CD4-positive, alpha-beta T cell (primary cell): ENCODE data around the gene CCR1. TPM values are rescaled to one million over a fixed set of nuclear protein-coding genes. Genes with fewer than 3 reads are reported as not detected.
A peak's percentile ranks its signal among the peaks of the same experiment; 100 is the strongest.

Experiments used
- ATAC-seq: fragments of 200-7000 bp; cut with Tn5 transposase; one replicate; pipeline ENCODE4 v1.10.0; 2022; ENCODE audit warnings: mild to moderate bottlenecking; ENCODE audit not compliant: poor library complexity
- CTCF ChIA-PET: fragments of 350-600 bp; sonication (Branson Sonifier 250); formaldehyde crosslinking; loops from one replicate; lab custom pipeline; 2021; ENCODE audit warnings: antibody characterized with exemption, inconsistent platforms; lab: Charles Lee
- POLR2A ChIA-PET: fragments of 350-600 bp; sonication (Branson Sonifier 250); formaldehyde crosslinking; loops from one replicate; lab custom pipeline; 2021; ENCODE audit warnings: antibody characterized with exemption, inconsistent platforms; lab: Charles Lee
- DNase-seq, 14 experiments: peaks; one replicate each; pipeline ENCODE4 v3.0.0-alpha.2; 2013 to 2020; ENCODE audit warnings: mixed read lengths in 2 of 14
- H3K27ac ChIP-seq, 2 donors: one replicate each; pipeline versions ENCODE4 v1.5.1 to v1.7.0; 2013; ENCODE audit warnings: low read length in 2 of 2, low read depth in 1 of 2, mild to moderate bottlenecking in 1 of 2
- H3K27me3 ChIP-seq, 2 experiments: 1 replicate in 1 of 2; 2 replicates in 1 of 2; pipeline versions ENCODE4 v1.6.1 to v1.7.0; 2013; ENCODE audit warnings: low read length in 2 of 2, control low read depth in 1 of 2, mild to moderate bottlenecking in 1 of 2, moderate library complexity in 1 of 2; ENCODE audit not compliant: insufficient read depth in 2 of 2, control insufficient read depth in 1 of 2
- H3K36me3 ChIP-seq: one replicate; pipeline ENCODE4 v1.6.1; 2013; ENCODE audit warnings: low read length, control low read depth; ENCODE audit not compliant: insufficient read depth
- H3K4me1 ChIP-seq: one replicate; pipeline ENCODE4 v1.6.1; 2013; ENCODE audit warnings: low read length, control low read depth; ENCODE audit not compliant: insufficient read depth
- H3K4me3 ChIP-seq: one replicate; pipeline ENCODE4 v1.5.1; 2013; ENCODE audit warnings: mild to moderate bottlenecking, low read length, moderate library complexity
- H3K9me3 ChIP-seq, 2 experiments: 1 replicate in 1 of 2; 2 replicates in 1 of 2; pipeline versions ENCODE4 v1.6.1 to v1.7.0; 2013; ENCODE audit warnings: low read length in 2 of 2, mild to moderate bottlenecking in 2 of 2, control low read depth in 1 of 2, moderate library complexity in 1 of 2; ENCODE audit not compliant: control insufficient read depth in 1 of 2, insufficient read depth in 1 of 2
- H3K27ac Mint-ChIP-seq: one replicate; pipeline ENCODE4 v1.8.0; 2020; ENCODE audit warnings: mixed read lengths
- H3K27me3 Mint-ChIP-seq: one replicate; pipeline ENCODE4 v1.8.0; 2021; ENCODE audit warnings: mixed read lengths
- H3K36me3 Mint-ChIP-seq: one replicate; pipeline ENCODE4 v1.8.0; 2021; ENCODE audit warnings: low read depth, mixed read lengths
- H3K4me1 Mint-ChIP-seq: one replicate; pipeline ENCODE4 v1.8.0; 2021; ENCODE audit warnings: low read depth, mixed read lengths
- H3K4me3 Mint-ChIP-seq: one replicate; pipeline ENCODE4 v1.8.0; 2020; ENCODE audit warnings: mild to moderate bottlenecking, mixed read lengths
- H3K9me3 Mint-ChIP-seq: one replicate; pipeline ENCODE4 v1.8.0; 2020; ENCODE audit warnings: mixed read lengths
- CTCF ChIP-seq: fragments of 200-600 bp; IDR thresholded peaks from one replicate; pipeline ENCODE4 v1.8.0; 2022; ENCODE audit warnings: antibody characterized with exemption, mild to moderate bottlenecking
- intact Hi-C, 2 experiments: fragments of 100-400 bp; cut with DNase I in 1 of 2; cut with micrococcal nuclease in 1 of 2; formaldehyde crosslinking; loops; one replicate each; pipeline versions ENCODE4 v1.15.1 to v1.9.0; 2023 to 2025; cut with DNase I, micrococcal nuclease
- total RNA-seq, 174 experiments: library from RNA in 2 of 174; stranded (reverse) in 2 of 174; gene quantifications; one replicate each; pipeline ENCODE4 v1.2.3 and lab custom pipeline; 2021 to 2026

The CCR1 gene
- total RNA-seq, 2 experiments from 2014 or later, result 0.34 to 0.38 TPM

GRCh38 chr3:46184469-46184868 lies 23.6 kb downstream of the CCR1 start:
- Mint-ChIP-seq H3K27ac (no peak overlapping the region), H3K27me3 (peaks cover 6% of the 10 kb centered on the region), H3K9me3 (no peaks in the 10 kb centered on the region), H3K36me3 (no peaks in the 10 kb centered on the region), H3K4me1 (no peaks in the 10 kb centered on the region), H3K4me3 (no peak overlapping the region)
- ChIA-PET POLR2A (no interaction called here), CTCF (no interaction called here)
- ATAC-seq (no peak), DNase-seq (peak in 1 of 14 experiments; percentile 41)
- no peak for TF ChIP-seq CTCF
- Histone ChIP-seq H3K4me3 (no peak overlapping the region), H3K36me3 (no peaks in the 10 kb centered on the region), H3K27me3 (no peaks in the 10 kb centered on the region), H3K27ac (no peak overlapping the region), H3K4me1 (no peaks in the 10 kb centered on the region), H3K9me3 (no peaks in the 10 kb centered on the region)
- intact Hi-C loops, result no loop called here

- Histone ChIP-seq H3K4me1 (no peaks in the 10 kb centered on the region), H3K9me3 (no peaks in the 10 kb centered on the region), H3K36me3 (no peaks in the 10 kb centered on the region), H3K27me3 (no peaks in the 10 kb centered on the region), H3K27ac (no peak overlapping the region), H3K4me3 (no peak overlapping the region)
- Mint-ChIP-seq H3K27me3 (peaks cover 16% of the 10 kb centered on the region), H3K27ac (no peak overlapping the region), H3K9me3 (no peaks in the 10 kb centered on the region), H3K4me1 (no peaks in the 10 kb centered on the region), H3K36me3 (no peaks in the 10 kb centered on the region), H3K4me3 (no peak overlapping the region)
- DNase-seq (peak in 2 of 14 experiments; percentile 23 to 42), ATAC-seq (no peak)
- intact Hi-C loops, result no loop called here
- CTCF ChIA-PET, result no interaction called here
- no peak for TF ChIP-seq CTCF
- POLR2A ChIA-PET, result no interaction called here
Observed at GRCh38 chr3:46183330-46183729, 24.8 kb downstream of the CCR1 start.

GRCh38 chr3:46168583-46169345 lies 39.3 kb downstream of the CCR1 start:
- no peak for DNase-seq
- ChIA-PET POLR2A (no interaction called here), CTCF (interaction anchor here (1.2 kb wide), 1 partner anchor 18 kb away, joined by 3 read pairs; no protein-coding TSS in a partner anchor)
- Mint-ChIP-seq H3K27ac (no peak overlapping the region), H3K9me3 (peaks cover 4% of the 10 kb centered on the region), H3K36me3 (no peaks in the 10 kb centered on the region), H3K27me3 (no peaks in the 10 kb centered on the region), H3K4me1 (no peaks in the 10 kb centered on the region), H3K4me3 (no peak overlapping the region)
- peaks cover 0 to 2% of the 10 kb centered on the region in 2 experiments for H3K27me3 ChIP-seq
- peaks cover 0 to 5% of the 10 kb centered on the region in 2 experiments for H3K9me3 ChIP-seq
- intact Hi-C loops, result no loop called here
- no peak overlapping the region for H3K27ac ChIP-seq
- no peaks in the 10 kb centered on the region for H3K4me1 ChIP-seq
- H3K4me3 ChIP-seq, result no peak overlapping the region
- no peak for ATAC-seq
- H3K36me3 ChIP-seq, result no peaks in the 10 kb centered on the region
- no peak for TF ChIP-seq CTCF
